Ovary (tissue), 9 donors: ENCODE measurements around the gene MRPL4. TPM values are rescaled to one million over a fixed set of nuclear protein-coding genes. Genes with fewer than 3 reads are reported as not detected.

Experiments
- DNase-seq, 5 donors: peaks; one replicate each; pipeline ENCODE4 v3.0.0-alpha.2; 2019 to 2020
- H3K27ac ChIP-seq, 2 donors: fragments of 200-600 bp; one replicate each; pipeline versions ENCODE4 v1.5.1 to v1.8.0; 2019 to 2022
- H3K27me3 ChIP-seq: fragments of 200-600 bp; one replicate; pipeline ENCODE4 v1.8.0; 2022
- H3K36me3 ChIP-seq: fragments of 200-600 bp; sonication (generic); one replicate; pipeline ENCODE4 v1.5.1; 2019
- H3K4me1 ChIP-seq: one replicate; pipeline ENCODE4 v1.8.1; 2013; ENCODE audit warnings: mild to moderate bottlenecking, moderate library complexity; ENCODE audit not compliant: insufficient read depth
- H3K4me3 ChIP-seq: fragments of 200-600 bp; sonication (generic); one replicate; pipeline ENCODE4 v1.5.1; 2017
- H3K9me3 ChIP-seq, 2 donors: fragments of 200-600 bp in 1 of 2; sonication (generic) in 1 of 2; one replicate each; pipeline versions ENCODE4 v1.5.1 to v1.8.1; 2013 to 2019; ENCODE audit warnings: mild to moderate bottlenecking in 1 of 2, moderate library complexity in 1 of 2
- EP300 ChIP-seq: sonication (generic); formaldehyde crosslinking; IDR thresholded peaks from one replicate; pipeline ENCODE4 v1.6.1; 2017; ENCODE audit warnings: antibody characterized with exemption
- POLR2A ChIP-seq: fragments of 450-650 bp; IDR thresholded peaks from one replicate; pipeline ENCODE4 v1.6.1; 2017; ENCODE audit warnings: antibody characterized with exemption, mild to moderate bottlenecking, moderate library complexity
- WGBS, 3 donors: extraction: QIAGEN DNeasy Blood & Tissue Kit in 1 of 3; methylation state at CpG; one replicate each; pipeline versions ENCODE4 v1.1.5 to v1.1.7; 2013 to 2017; 5-methylcytosine and 5-hydroxymethylcytosine counted together
- intact Hi-C, 4 donors: fragments of 100-400 bp; cut with DNase I; formaldehyde crosslinking; loops; one replicate each; pipeline versions ENCODE4 v1.11.0 to v1.15.1; 2022 to 2023
- polyA plus RNA-seq, 2 donors: library from polyadenylated mRNA; stranded (reverse); fragments of 200-250 nt in 1 of 2; fragments of 350-450 nt in 1 of 2; fragmentation: Illumina TruSeq in 1 of 2; extraction: RNeasy Lipid Tissue Mini Kit (QIAGEN cat#74804) in 1 of 2; gene quantifications; one replicate each; pipeline ENCODE4 v1.2.3, GENCODE V29; 2013 to 2014
- total RNA-seq, 7 donors: library from RNA; depleted of rRNA in 2 of 7; stranded (reverse); fragments of >200 nt in 2 of 7; fragmentation: NEBNext Ultra II Directional in 3 of 7; extraction: Animal tissue kit (Norgen Biotek cat#: 25700) in 3 of 7; gene quantifications; one replicate each; pipeline versions ENCODE4 v1.1.0 to v1.2.4, GENCODE V29; 2016 to 2023
- TF ChIP-seq, protein P1 (sequence below), 3 donors: fragments of 450-650 bp in 2 of 3; fragments of 200-600 bp in 1 of 3; IDR thresholded peaks; one replicate each; pipeline versions ENCODE4 v1.5.1 to v1.8.0; 2016 to 2022; ENCODE audit warnings: antibody characterized with exemption in 3 of 3, mild to moderate bottlenecking in 1 of 3
- donor health status: DM: no; HTN: no; CAD: no; lungs with moderate emphysema.
- donor health status: DM: no; HTN: no; CAD: no.
- donor health status: Bipolar disorder and iron deficiency.
- donor health status: DM: yes; HTN: yes; CAD: no.
- donor health status: DM: no; HTN: no; CAD: no.
- donor health status: DM: yes; HTN: yes; CAD: no.

The MRPL4 gene
- total and polyA plus RNA-seq, 9 donors: 4.7 to 73.3 (median 58.9) TPM

DNA sequence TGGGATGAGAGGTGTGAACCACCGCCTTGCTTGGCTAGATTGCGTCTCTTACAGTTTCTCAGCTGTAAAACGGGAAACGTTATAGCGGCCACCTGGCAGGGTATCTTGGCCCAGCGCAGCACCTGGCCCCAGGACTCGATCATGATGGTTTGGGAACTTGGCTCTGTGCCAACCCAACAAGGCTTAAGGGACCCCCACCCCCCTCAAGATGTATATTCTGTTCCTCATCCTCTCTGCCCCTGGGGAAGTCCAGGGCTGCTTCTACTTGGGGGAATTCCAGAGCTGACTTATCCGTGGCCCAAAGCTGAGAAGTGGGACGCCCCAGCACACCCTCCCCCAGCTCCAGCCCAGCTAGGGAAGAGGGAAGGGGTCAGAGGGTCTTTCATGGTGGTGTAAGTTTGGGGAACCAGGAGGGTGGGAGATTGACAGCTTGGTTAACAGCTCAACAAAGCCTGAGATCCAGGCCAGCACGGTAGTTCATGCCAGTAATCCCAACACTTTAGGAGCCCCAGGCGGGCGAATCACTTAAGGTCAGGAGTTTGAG, 19.6 kb downstream of the MRPL4 start:
- Histone ChIP-seq H3K36me3 (no peaks in the 10 kb centered on the region), H3K9me3 (no peaks in the 10 kb centered on the region), H3K4me3 (peak overlapping the region; percentile 39), H3K4me1 (peaks cover 8% of the 10 kb centered on the region), H3K27ac (peak overlapping the region in 1 of 2 donors; percentile 58), H3K27me3 (no peaks in the 10 kb centered on the region)
- TF ChIP-seq EP300: no peak
- intact Hi-C loops: loop anchor here in 1 of 4 donors (1.0 to 2.0 kb wide), 2 partner anchors 113 to 117 kb away; no protein-coding TSS in a partner anchor
- DNase-seq: peak in 3 of 5 donors; percentile 37 to 53 (median 49)
- 46 to 51% (median 49%) methylated on average over 12 of the region's 12 CpGs for whole genome bisulfite sequencing, 3 donors

DNA sequence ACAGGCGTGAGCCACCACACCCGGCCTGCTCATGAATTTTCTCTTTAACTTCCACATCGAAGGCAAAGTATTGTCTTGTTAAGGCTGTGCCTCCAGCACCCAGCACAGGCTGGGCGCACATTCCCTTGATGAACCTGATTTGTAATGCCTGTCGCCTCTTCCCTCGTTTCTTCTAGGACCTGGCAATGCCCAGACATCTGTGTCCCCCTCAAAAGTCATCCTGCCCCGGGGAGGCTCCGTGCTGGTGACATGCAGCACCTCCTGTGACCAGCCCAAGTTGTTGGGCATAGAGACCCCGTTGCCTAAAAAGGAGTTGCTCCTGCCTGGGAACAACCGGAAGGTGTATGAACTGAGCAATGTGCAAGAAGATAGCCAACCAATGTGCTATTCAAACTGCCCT, 22.6 kb downstream of the MRPL4 start:
- Histone ChIP-seq H3K9me3 (no peaks in the 10 kb centered on the region), H3K27me3 (no peaks in the 10 kb centered on the region), H3K4me1 (peaks cover 8% of the 10 kb centered on the region), H3K4me3 (no peak overlapping the region), H3K36me3 (no peaks in the 10 kb centered on the region), H3K27ac (no peak overlapping the region)
- WGBS, 3 donors: 85 to 89% (median 87%) methylated on average over 10 of the region's 10 CpGs
- DNase-seq: no peak
- intact Hi-C loops: no loop called here
- no peak for TF ChIP-seq EP300
- TF ChIP-seq POLR2A: no peak
- TF ChIP-seq, protein P1, sequence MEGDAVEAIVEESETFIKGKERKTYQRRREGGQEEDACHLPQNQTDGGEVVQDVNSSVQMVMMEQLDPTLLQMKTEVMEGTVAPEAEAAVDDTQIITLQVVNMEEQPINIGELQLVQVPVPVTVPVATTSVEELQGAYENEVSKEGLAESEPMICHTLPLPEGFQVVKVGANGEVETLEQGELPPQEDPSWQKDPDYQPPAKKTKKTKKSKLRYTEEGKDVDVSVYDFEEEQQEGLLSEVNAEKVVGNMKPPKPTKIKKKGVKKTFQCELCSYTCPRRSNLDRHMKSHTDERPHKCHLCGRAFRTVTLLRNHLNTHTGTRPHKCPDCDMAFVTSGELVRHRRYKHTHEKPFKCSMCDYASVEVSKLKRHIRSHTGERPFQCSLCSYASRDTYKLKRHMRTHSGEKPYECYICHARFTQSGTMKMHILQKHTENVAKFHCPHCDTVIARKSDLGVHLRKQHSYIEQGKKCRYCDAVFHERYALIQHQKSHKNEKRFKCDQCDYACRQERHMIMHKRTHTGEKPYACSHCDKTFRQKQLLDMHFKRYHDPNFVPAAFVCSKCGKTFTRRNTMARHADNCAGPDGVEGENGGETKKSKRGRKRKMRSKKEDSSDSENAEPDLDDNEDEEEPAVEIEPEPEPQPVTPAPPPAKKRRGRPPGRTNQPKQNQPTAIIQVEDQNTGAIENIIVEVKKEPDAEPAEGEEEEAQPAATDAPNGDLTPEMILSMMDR (IDR thresholded peaks at IDR 0.05): no peak

DNA sequence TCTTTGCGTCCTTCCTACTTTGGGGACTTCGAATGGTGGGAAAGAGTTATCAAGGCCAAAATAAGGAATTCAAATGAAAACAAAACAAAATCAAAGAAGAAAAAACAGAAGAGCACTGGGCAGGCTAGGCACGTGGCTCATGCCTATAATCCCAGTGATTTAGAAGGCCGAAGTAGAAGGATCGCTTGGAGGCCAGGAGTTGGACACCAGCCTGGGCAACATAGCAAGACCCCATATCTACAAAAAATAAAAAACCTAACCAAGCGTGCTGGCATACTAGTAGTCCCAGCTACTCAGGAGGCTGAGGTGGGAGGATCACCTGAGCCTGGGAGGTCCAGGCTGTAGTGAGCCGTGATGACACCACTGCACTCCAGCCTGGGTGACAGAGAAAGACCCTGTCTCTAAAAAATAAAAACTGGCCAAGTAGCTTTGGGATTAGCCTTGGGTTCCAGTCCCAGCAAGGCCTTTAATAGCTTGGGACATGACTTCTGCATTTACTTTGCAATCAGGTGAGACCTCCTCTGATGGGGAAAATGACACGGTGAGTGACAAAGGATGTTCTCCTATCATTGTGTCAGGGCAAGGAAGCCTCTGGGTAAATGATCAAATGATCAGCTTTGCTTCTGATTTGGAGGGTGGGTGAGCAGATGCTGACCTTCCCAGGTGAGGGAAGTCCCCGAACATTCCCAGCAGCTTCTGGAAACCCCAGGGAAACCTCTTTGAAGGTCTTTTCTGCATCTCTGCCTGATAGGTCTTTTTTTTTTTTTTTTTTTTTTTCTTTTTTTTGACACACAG, 26.0 kb downstream of the MRPL4 start:
- Histone ChIP-seq H3K36me3 (no peaks in the 10 kb centered on the region), H3K9me3 (no peaks in the 10 kb centered on the region), H3K27ac (no peak overlapping the region), H3K4me3 (no peak overlapping the region), H3K27me3 (no peaks in the 10 kb centered on the region), H3K4me1 (no peaks in the 10 kb centered on the region)
- intact Hi-C loops: no loop called here
- DNase-seq: no peak
- 79 to 89% (median 83%) methylated on average over 9 of the region's 9 CpGs for WGBS, 3 donors
- TF ChIP-seq, protein P1 (IDR thresholded peaks at IDR 0.05): no peak
- TF ChIP-seq EP300 (no peak), POLR2A (no peak)

DNA sequence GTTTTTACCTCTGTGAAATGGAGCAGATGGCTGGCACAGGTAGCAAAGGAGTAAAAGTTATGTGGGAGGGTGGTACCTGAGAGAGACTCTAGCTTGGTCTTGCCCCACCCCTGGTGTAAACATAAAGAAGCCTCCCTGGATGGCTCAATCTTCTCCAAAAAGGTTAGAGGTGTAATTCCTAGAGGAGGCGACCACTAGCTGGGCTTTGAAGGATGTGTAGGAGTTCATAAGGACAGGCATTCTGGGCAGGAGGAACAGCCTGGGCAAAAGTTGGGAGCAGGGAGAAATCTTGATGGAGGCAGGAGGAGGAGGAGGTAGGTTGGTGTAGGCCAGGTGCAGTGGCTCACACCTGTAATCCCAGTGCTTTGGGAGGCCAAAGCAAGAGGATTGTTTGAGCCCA, 26.9 kb downstream of the MRPL4 start:
- no peaks in the 10 kb centered on the region for H3K4me1 ChIP-seq
- no peak overlapping the region for H3K27ac ChIP-seq
- intact Hi-C loops: no loop called here
- no peaks in the 10 kb centered on the region for H3K27me3 ChIP-seq
- DNase-seq: no peak
- TF ChIP-seq, protein P1 (IDR thresholded peaks at IDR 0.05): no peak
- no peak for TF ChIP-seq EP300
- no peak for TF ChIP-seq POLR2A
- H3K9me3 ChIP-seq: no peaks in the 10 kb centered on the region
- H3K4me3 ChIP-seq: no peak overlapping the region
- 96 to 100% (median 96%) methylated on average over 1 of the region's 1 CpG for whole genome bisulfite sequencing, 3 donors
- no peaks in the 10 kb centered on the region for H3K36me3 ChIP-seq
